NCI-H510A (cell line): Measurements from ENCODE around the gene RAB7B.

Experiments
- DNase-seq: peaks from one replicate; lab custom pipeline; 2025; lab: John Stamatoyannopoulos, UW

Gene RAB7B

GRCh38 chr1:205973377-205974232, 29.6 kb downstream of the RAB7B start:
- no peak for DNase-seq

- no peak for DNase-seq
These were observed 30.6 kb downstream of the RAB7B start for GRCh38 chr1:205972491-205973168.

- DNase-seq: no peak
These were observed 31.1 kb downstream of the RAB7B start for GRCh38 chr1:205972081-205972480.

DNA sequence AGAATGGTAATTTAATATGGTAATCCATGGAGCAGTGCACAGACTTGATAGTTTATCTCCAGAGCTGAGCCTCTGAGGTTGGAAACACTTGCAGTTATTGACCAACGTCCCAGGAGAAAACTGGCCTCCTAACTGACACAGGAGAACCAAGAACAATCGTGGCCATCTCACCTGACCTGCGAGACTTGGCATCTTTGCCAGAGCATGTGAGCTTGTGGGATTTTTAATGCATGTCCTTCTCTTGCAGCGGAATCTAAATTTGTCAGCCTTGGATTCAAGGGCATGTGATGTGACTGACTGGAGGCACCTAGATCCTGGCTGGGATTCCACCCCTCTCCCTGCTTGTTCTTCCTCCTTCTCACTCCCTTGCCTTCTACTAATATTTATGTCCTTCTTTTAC, 32.1 kb downstream of the RAB7B start:
- no peak for DNase-seq

GRCh38 chr1:205970486-205970885, 32.7 kb downstream of the RAB7B start:
- no peak for DNase-seq

DNA sequence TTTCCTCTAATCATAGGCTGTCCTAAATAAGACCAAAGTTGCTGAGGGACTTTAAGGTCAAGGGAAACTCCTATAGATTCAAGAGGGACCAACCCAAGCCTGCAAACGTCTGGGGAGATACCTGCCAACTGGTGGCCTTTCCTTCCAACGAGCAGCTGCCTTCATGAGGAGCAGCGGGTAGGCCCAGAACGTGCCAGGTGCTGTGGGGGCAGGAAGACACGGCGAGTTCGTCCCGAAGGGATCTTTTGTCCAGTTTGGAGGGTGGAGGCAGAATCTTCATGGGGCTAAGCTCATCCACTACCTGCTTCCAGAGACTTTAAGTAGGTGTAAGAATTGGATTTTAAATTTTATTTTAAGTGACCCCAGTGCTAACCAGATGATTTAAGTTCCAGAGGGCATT, 34.0 kb downstream of the RAB7B start:
- DNase-seq: no peak

- no peak for DNase-seq
These were observed 35.5 kb downstream of the RAB7B start for GRCh38 chr1:205967554-205968335.

GRCh38 chr1:205965036-205965884, 37.9 kb downstream of the RAB7B start:
- DNase-seq: peak; percentile 95

GRCh38 chr1:205963352-205964155, 39.6 kb downstream of the RAB7B start:
- no peak for DNase-seq

DNA sequence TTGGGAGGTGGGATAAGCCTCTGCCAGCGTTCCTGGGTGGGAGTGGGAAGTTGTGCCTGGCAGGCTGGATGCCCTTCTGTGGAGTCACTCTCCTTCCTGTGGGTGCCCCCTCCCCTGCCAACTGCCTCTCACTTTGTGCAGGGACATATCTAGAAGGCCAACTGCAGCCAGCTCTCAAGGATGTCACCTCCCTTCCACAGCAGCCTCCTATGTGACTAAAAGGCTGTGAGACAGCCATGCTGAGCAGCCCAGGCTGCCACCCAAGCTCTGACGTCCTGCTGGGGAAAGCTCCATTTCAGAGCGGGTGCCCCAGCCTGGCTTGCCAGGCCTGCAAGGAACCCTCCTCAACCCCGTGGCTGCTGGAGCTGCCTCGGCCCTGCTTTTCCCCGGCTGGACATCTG, 40.4 kb downstream of the RAB7B start:
- DNase-seq: no peak

DNA sequence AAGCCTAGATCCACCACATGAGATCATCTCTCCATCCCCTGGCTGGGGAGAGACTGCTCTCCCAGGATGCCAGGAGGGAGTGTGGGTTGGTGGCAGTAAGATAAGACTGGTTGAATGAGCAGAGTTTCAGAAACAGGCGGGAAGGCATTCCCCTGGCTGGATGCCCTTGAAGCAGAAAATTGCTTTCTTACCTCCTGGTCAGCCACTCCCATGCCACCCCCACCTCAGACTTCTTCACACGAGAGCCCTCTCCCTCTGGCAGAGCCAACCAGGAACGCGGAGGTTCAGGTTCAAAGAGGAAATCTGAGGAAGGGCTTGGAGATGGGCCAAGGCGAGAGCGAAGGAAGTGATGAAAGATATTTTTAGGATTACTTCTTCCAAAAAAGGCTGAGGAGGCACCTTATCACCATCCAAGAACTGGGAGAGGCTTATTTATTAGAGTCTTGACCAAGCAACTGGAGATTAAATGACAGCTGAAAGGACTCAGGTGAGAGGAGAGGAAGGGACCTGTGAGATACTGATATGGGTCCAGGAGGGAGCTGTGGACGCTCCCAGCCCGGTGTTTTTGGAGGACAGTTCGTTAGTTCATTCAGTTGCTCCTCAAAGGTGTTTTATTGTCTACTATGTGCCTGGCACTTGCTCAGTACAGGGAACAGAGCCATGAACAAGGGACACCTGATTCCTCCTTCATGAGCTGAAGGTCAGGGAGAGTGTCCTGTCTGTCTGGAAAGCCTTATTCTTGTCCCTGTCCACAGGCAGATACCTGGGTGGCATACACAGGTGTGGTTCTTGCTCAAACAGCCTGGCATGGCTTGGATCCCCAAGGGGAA, 41.0 kb downstream of the RAB7B start:
- peak; percentile 28 for DNase-seq

GRCh38 chr1:205961405-205961804, 41.8 kb downstream of the RAB7B start:
- no peak for DNase-seq

DNA sequence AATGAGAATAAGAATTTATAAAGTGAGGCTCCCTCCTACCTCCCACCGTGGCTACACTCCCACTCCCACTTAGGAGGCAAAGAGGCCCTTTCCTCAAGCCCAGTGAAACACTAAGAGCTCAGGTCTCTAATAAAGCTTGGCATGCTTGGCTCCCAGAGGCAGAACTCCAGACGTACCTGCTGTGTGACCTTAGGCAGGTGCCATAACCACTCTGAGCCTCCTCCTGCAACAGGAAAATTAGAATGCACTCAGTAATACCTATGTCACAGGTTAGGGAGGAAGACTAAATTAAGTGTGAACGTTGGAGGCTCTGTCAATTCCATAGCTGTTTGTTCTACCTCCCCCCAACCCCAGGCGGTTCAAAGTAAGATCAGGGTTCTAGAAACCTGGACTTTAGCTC, 43.4 kb downstream of the RAB7B start:
- DNase-seq: no peak

- DNase-seq: no peak
These were observed 47.7 kb downstream of the RAB7B start for GRCh38 chr1:205955499-205955898.

DNA sequence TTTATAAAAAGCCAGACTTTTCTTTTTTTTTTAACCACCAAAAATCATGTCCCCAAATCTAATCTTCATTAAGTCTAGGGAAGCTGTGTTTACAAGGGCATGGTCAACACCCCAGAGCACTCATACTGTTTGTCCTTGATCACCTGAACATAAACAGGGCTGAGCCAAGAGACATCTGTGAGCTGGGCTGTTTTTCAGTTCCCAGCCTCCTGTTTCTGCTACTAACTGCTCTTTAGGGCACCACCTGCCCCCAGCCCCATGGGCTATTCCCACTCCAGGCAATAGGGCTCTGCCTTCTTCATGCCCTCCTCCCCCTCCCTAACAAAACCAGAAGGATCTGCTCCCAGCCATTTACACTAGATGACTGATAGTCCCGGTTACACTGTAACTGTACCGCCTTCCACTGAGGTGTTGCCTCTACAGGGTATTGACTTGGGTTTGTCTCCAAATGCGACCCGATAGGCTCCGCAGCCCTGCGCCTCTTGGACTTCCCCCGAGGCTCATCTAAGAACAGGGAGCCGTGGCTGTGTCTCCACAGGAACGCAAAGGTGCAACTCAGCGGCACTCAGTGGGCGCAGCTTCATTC, 48.3 kb downstream of the RAB7B start:
- peak; percentile 57 for DNase-seq

GRCh38 chr1:205951746-205952145, 51.4 kb downstream of the RAB7B start:
- DNase-seq: no peak

DNA sequence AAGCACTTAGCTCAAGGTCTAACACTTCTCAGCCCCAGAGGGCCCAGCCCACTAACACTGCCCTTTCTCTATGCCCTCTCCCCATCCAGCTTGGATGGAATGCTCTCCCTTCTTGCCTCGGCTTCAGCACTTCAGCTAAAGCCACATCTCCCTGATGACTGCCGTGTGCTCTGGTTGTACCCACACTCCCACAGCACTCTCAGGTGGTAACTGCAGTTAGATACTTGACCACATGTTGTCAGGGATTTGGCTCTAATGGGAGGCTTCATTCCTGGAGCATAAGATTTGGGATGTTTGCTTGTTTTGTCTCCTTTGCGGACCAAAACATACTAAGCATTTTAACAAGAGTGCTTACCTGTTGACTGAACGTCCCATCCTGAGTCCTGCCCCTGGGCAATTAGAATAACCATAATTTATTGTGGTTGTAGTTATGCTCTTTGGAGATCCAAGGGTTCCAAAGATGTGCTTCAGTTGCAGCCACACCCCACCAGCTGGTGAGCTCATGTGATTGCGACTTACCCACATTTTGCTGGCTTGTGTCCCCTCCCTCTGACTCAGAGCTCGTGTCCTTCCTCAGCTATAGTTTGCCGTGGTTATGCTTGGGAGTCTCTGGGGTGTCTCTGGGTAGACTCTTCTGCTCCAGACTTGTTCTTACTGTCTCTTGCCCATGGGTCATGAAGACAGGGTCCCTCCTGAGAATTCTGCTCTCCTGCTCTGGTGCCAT, 52.2 kb downstream of the RAB7B start:
- no peak for DNase-seq

- no peak for DNase-seq
These were observed 52.9 kb downstream of the RAB7B start for GRCh38 chr1:205950280-205950679.

DNA sequence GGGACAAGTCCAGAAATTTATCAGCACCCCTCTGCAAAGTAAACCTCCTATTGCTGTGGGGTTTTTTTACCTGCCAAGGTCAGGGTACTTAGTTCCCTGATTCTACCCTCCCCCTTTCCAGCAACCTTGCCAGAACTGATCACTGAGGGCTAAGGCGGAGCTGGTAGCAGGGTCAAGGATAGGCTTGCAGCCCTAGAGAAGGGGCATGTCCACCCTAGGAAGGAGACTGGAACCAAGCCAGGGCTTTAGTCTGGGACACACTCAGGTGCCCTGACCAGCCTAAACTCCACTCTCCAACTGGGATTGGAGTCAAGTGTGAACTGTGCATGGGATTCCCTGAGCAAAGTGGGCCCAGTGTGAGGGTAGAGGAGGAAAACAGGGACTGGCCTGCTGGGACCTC, 53.4 kb downstream of the RAB7B start:
- DNase-seq: no peak
